CD1c-positive myeloid dendritic cell (primary cell): Measurements from ENCODE around the gene RCAN3.
"Not testable (repeated sequence)": the region's sequence is repeated elsewhere in the genome, so short reads cannot be mapped to it uniquely, and the experiment has no call there.

Source experiments
- DNase-seq: peaks from one replicate; pipeline ENCODE4 v3.0.0-alpha.2; 2016; ENCODE audit errors: extremely low spot score

Gene RCAN3

DNA sequence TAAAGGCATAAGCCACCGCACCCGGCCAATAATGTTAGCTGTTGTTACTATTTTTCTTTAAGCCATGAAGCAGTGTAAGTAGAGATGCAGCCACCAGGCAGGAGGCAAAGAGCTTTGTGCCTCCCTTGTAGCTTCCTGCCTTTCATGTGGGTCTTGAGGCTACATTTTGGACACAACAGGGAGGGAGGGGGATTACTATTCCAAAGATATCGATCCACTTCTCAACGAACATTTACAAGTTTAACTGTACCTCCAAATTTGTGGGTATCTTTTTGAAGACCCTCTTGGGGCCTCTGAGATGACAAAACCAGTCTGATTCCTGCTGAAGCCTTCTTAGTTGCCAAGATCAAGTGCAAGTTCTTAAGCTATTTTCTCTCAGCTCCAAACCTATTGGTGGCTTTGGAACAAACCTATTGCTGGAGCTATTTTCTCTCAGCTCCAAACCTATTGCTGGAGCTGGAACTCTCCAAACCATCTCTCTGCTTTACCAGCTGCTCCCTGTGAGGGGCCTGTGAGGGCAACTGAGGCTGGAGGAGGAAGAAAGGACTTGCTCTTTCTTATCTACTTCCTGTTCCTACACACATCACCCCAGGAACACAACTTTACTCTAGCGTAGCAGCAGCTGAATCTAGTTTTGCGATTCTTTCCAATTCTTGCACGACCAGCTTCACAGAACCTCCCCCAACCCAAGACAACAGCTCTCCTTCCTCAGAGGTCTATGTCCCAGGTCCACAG, 16.1 kb upstream of the RCAN3 start:
- DNase-seq: no peak

DNA sequence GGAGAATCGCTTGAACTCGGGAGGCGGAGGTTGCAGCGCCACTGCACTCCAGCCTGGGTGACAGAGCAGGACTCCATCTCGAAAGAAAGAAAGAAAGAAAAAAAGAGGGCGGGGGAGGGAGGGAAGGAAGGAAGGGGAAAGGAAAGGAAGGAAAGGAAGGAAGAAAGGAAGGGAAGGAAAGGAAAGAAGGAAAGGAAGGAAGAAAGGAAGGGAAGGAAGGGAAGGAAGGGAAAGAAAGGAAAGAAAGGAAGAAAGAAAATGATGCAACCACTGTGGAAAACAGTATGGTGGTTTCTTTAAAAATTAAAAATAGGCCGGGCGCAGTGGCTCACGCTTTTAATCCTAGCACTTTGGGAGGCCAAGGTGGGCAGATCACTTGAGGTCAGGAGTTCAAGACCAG, 15.2 kb upstream of the RCAN3 start:
- no peak for DNase-seq

DNA sequence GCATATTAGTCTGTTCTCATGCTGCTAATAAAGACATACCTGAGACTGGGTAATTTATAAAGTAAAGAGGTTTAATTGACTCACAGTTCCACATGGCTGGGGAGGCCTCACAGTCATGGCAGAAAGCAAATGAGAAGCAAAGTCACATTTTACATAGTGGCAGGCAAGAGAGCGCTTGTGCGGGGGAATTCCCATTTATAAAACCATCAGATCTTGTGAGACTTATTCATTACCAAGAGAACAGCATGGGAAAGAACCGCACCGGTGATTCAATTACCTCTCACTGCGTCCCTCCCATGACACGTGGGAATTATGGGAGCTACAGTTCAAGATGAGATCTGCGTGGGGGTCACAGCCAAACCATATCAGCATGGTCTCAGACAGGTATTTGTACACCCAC, 14.5 kb upstream of the RCAN3 start:
- DNase-seq: not testable (repeated sequence)

DNA sequence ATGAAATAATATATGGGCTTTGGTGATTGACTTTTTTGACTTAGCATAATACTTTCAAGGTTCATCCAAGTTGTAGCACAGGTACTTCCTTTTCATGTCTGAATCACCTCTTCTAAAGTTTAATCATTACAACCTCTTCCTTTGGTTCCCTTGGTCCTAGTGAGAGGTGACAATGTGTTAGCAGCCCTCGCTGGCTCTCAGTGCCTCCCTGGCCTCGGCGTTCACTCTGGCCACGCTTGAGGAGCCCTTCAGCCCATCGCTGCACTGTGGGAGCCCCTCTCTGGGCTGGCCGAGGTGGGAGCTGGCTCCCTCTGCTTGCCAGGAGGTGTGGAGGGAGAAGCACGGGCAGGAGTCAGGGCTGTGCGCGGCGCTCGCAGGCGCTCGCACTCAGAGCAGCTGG, 13.0 kb upstream of the RCAN3 start:
- DNase-seq: no peak

DNA sequence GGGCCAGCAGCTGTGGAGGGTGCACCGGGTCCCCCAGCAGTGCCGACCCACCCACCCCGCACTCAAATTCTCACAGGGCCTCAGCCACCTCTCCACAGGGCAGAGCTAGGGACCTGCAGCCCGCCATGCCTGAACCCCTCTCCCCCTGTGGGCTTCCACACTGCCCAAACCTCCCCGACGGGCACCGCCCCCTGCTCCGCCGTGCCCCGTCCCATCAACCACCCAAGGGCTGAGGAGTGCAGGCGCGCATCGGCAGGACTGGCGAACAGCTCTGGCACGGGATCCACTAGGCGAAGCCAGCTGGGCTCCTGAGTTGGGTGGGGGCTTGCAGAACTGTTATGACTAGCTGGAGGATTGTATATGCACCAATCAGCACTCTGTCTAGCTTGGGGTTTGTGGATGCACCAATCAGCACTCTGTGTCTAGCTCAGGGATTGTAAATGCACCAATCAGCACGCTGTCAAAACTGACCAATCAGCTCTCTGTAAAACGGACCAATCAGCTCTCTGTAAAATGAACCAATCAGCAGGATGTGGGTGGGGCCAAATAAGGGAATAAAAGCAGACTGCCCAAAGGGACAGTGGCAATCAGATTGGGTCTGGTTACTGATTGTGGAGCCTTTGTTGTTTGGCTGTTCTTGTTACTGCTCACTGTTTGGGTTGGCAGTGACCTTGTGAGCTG, 12.4 kb upstream of the RCAN3 start:
- no peak for DNase-seq

DNA sequence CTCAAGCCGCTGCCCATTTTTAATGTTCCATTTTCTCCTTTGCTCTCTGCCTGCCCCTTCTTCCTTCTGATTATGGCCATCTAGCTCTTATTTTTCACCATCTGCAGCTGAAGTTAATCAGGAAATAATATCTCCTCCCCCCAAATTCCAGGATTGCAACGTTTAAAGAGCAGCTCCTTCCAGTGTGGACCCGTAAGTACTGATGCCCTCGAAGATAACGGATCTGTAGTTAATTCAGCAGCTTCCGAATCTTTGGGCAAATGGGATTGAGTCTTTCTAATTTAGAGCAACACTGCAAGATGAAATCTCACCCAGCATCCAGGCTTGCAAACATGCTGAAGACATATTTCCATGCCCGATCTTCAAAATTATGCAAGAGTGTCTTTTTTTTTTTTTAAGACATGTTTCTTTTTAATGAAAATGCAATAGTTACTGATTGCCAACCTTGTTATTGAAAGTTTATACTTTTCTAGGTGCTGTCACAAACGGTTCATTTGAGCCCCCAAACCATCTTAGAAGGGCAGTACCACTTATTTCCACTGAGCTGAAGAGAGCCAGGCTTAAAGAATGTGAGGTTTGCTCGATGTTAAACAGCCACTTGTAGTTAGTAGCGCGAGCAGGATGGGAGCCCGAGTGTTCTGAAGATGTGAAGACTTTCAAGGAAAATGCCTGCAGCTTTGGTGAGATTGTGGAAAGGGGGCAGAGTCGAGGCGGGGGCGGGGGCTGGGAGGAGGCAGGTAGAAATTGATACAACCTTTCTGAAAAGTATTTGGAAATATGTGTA, 10.9 kb upstream of the RCAN3 start:
- no peak for DNase-seq

DNA sequence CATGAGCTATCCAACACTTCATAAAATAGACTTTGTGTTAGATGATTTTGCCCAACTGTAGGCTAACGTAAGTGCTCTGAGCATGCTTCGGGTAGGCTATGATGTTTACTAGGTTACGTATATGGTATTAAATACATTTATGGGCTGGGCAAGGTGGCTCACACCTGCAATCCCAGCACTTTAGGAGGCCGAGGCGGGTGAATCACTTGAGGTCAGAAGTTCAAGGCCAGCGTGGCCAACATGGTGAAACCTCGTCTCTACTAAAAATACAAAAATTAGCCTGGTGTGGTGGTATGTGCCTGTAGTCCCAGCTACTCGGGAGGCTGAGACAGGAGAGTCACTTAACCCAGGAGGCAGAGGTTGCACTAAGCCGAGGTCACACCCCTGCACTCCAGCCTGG, 9.7 kb upstream of the RCAN3 start:
- not testable (repeated sequence) for DNase-seq

DNA sequence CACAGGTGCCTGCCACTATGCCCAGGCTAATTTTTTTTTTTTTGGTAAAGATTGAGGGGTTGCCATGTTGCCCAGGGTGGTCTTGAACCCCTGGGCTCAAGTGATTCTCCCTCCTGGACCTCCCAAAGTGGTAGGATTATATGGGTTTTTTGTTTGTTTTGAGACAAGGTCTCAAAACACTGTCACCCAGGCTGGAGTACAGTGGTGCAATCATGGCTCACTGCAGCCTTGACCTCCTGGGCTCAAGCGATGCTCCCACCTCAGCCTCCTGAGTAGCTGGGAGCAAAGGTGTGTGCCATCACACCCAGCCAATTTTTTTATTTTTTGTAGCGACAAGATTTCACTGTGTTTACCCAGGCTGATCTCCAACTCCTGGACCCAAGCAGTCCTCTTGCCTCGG, 8.9 kb upstream of the RCAN3 start:
- DNase-seq: no peak

DNA sequence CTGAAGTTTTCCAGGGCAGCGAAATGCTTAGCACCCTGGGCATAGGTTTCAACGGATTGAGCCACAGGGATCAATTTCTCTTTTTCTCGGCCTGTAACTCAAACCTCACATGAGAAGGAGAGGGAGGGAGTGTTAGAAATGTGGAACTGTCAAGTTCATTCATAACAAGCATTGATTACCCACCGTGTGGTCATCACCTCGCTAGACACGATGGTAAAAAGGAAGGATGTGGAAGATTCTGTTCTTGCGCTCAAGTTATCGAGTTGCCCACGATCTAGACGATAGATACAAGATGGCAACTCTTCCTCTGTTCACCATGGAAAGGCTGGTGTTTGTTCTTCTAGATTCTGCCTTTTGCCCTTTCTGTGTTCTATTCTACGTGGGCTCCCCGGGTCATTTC, 4.0 kb upstream of the RCAN3 start:
- no peak for DNase-seq

DNA sequence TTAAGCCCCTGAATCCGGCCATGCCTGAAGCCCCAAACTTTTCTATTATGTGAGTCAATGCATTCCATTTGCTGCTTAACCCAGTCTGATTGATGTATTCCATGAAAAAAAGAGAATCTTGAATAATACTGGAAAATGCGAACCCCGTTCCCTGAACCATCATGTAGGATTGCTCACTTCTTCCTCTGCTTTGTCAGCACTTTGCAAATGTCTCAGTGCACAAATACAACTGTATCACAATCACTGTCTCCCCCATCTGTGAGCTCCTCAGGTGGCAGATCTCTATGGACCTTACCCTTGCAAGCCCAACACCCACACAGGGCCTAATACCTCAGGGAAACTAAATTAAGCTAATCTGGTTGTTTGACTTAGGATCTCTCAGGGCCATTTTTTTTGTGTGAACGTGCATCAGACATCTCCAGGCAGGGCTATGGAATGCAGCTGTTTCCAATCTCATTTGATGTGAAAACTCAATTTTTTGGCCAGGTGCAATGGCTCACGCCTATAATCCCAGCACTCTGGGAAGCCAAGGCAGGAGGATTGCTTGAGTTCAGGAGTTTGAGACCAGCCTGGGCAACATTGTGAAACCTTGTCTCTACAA, 2.1 kb upstream of the RCAN3 start:
- no peak for DNase-seq

DNA sequence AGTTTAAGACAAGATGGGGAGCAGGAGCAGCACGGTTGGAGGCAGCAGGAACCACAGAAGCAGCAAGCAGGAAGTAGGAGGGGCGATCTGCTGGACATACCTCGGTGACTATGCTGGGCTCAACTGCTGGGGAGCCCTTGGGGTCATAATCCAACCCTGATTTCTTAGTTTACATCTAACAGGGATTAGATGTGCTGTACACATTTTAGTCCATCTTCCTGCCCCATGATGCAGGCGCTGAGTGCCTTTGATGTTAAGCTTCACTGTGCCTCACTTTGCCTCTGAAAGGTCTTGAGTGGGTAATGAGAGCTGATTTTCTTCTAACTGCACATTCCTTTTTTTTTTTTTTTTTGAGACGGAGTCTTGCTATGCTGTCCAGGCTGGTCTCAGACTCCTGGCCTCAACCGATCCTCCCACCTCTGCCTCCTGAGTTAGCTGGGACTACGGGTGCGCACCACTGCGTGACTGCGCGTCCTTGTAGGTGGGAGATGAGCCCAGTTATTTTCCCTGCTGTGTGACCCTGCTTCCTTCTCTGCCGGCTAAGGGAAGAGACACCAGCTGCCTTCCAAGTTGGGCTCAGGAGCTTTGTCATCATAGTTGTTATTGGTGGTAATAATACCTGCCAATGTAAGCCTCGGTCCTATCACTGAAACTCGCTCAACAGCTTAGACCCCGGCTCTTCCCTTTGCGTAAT, 1.1 kb upstream of the RCAN3 start:
- DNase-seq: peak; percentile 56

DNA sequence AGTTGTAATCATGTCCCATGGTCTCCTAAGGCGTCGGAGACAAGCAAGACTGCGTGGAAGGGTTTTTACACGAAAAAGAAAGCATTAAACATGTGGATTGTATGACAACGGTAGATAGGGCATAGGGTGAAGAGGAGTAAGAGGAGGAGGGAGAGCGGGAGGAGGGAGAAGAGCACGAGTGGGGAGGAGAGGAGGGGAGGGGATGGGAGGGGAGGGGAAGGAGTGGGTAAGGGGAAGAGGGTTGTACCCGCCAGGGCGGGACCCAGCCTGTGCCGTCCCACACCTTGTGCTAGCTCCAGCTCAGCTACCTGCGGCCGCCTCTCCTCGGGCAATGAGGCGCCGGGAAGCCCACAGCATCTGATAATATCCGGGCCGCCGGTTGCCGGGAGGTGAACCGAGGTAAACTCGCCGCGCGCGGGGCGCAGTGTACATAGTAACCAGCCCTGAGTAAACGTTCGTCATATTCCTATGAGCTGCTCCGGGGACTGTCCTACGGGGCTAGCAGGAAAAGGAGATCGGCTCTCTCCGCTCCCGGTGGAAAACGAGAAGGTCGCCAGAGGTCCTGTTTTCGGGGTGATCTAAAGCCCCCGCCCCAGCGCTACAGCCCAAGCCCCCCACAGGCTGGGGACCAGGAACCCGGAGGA, 449 bp upstream of the RCAN3 start:
- peak; percentile 68 for DNase-seq

DNA sequence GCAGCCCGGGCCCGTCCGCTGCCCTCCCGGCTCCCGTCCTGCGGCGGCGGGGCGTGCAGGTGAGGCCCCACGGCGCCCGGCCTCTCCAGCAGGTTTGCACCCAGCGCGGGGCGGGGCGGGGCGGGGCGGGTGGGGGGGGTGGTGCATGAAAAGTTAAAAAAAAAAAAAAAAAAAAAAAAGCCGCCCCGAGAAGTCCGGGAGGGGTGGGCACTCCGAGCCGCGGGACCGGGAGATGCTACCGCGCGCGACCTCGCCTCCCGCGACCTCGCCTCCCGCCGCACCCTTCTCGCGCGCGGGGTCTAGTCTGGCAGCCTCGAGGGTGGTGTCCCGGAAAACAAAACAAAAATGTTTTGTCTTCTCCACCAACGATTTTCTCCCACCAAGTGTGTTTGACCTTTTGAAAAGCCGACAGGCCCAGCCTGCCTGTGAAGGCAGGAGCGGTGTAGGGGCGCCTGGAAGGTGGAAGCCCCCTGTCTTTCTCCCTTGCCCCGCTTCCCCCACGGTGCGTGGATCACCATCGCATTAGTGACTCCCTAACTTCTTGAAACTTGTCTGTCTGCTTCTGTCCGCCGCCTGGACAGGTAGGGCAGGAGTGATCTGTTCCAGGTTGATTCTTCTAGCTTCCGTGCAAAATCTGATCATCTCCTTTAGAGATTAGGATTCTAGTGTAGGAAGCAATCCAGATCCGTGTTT, 569 bp downstream of the RCAN3 start:
- DNase-seq: no peak

DNA sequence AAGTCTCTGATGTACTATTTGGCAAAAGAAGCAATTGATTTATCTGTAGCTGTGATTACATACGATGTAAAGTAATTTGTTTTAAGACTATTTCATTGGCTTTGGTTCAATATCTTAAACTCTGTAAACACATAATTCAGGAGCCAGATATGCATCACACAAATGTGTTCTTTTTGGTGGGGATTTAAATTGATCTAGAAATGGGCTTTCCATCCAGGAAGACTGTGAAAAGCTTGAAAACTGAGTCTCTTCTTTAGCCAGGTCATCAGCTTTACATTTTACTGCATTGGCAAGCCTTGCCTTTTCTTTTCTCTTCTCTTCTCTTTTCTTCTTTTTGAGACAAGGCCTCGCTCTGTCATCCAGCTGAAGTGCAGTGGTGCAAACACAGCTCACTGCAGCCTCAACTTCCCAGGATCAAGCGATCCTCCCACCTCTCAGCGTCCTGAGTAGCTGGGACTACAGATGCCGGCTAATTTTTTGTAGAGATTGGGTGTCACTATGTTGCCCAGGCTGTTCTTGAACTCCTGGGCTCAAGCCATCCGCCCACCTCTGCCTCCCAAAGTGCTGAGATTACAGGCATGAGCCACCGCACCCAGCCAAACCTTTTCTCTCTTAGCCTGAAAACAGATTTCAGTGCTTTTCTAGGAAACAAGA, 1.4 kb downstream of the RCAN3 start:
- DNase-seq: no peak

DNA sequence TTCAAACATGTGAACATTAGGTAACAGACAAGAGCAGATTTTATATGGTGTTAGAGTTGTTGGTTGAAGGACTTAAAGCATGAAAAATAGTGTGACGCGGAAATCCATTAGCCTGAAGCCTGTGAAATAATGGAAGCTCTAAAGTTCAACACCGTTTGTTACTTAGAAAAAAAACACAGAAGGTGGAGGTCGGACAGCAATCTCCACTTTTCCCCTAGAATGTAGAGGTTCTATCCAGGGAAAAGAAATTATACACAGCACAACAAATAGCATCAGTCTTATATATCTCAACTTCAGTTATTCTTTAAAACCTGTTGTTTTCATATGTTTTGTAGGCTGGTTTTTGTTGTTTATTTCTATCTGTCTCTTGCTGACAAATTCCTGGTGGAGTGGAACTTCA, 1.9 kb downstream of the RCAN3 start:
- DNase-seq: no peak

DNA sequence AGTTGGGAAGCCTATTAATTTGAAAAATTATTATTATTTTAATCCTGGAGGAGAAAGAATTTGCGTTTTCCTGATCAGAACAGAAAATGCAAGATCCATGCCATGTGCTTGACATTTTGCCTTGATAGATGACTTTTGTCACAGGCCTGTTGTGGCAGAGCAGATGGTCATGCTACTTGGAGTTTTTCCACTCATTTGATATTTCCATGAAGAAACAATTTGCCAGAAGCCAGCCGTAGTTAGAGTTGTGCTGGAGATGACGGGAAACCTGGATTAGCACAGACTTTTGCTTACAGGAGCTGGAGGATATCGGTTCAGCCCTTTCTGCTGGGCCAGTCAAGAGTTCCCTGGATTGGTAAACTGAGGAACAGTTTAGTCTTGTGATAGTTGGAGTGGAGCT, 3.2 kb downstream of the RCAN3 start:
- DNase-seq: no peak

DNA sequence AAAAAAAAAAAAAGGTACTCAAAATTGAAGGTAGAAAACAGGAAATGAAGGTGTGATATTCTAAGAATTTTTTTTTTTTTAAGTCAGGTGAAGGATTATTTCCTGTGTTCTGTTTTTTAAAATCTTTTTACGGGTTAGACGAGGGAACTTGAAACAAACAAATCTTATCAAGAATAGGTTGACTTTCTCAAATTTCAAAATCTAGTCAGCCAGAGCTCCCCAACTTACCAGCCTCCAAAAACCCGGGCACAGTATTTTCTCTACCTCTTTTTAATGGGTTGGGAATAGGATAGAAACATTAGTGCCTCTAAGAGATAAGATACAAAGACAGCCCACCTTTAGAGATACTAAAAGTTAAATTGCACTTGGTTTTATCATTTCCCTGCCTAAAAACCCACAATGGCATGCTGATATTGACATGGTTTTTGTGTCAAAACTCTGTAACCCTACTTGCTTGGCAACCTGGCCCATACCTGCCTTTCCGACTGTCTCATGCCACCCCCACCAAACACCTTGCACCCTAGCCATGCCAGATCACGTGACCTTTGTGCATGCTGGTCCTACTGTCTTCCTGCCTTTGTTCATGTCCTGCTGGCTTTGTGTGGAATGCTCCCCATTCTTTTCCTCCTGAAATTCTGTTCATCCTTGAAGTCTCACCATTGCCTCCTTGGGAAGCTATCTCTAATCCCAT, 4.2 kb downstream of the RCAN3 start:
- DNase-seq: no peak

DNA sequence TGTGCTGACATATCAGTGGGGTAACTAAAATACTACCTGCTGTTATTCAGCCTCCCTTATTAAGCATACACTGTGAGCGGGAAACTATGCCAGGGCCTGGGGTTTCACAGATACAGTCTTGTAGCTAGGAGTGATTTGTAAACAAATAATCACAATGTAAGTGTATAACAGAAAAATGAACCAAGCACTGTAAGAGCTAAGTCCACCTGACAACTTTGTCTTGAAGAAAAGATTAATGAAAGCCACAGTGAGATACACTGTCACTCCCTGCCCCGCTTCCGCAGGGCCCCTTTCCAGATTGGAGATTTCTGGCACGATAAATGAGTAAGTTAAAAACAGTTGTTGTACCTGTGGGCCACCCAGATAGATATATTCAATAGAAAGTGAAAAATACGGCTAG, 4.8 kb downstream of the RCAN3 start:
- DNase-seq: no peak

DNA sequence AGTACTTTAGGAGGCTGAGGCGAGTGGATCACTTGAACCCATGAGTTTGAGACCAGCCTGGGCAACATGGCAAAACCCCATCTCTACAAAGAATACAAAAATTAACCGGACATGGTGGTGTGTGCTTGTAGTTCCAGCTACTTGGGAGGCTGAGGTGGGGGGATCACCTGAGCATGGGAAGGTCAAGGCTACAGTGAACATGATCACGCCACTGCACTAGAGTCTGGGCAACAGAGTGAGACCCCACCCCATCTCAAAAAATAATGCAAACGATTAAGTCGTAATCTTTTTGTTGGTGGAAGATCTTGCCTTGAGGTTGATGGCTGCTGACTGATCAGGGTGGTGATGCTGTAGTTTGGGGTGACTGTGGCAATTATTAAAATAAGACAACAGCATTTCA, 6.3 kb downstream of the RCAN3 start:
- DNase-seq: no peak

DNA sequence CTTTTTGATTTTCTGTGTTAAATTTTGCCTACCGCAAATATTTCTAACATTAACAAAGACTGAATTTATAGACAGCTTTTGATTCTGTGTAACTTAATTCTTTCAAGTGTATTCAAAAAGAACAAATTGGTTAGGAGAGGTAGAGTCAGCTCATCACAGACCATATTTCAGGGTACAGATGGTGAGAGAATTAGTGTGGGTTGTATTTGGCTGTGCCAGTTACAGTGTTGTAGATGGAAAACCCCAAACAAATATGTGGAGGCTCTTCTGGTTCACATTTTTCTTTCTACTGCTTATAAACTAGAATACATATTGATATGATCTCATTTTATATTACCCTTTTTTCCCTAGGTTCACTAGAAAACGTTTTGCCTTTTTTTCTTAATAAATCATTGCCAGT, 11.1 kb downstream of the RCAN3 start:
- no peak for DNase-seq
